B cell (primary cell): ENCODE results near the gene RPS4Y1.

Source experiments
- EZH2 ChIP-seq: IDR thresholded peaks from 2 replicates; pipeline ENCODE4 v1.6.1; 2012; ENCODE audit warnings: borderline replicate concordance, low read depth, mild to moderate bottlenecking, moderate library complexity, low read length; ENCODE audit not compliant: insufficient read depth, poor library complexity, severe bottlenecking
- TF ChIP-seq, protein P1 (sequence below): fragments of 200-600 bp; IDR thresholded peaks from one replicate; pipeline ENCODE4 v1.8.0; 2022; ENCODE audit warnings: antibody characterized with exemption, mild to moderate bottlenecking

- TF ChIP-seq, protein P1, sequence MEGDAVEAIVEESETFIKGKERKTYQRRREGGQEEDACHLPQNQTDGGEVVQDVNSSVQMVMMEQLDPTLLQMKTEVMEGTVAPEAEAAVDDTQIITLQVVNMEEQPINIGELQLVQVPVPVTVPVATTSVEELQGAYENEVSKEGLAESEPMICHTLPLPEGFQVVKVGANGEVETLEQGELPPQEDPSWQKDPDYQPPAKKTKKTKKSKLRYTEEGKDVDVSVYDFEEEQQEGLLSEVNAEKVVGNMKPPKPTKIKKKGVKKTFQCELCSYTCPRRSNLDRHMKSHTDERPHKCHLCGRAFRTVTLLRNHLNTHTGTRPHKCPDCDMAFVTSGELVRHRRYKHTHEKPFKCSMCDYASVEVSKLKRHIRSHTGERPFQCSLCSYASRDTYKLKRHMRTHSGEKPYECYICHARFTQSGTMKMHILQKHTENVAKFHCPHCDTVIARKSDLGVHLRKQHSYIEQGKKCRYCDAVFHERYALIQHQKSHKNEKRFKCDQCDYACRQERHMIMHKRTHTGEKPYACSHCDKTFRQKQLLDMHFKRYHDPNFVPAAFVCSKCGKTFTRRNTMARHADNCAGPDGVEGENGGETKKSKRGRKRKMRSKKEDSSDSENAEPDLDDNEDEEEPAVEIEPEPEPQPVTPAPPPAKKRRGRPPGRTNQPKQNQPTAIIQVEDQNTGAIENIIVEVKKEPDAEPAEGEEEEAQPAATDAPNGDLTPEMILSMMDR: no peak
- TF ChIP-seq EZH2: no peak
Measured at GRCh38 chrY:2857068-2857467, 15.7 kb downstream of the RPS4Y1 start.
